ENCODE measurements around the gene AFF2.
"Not testable (repeated sequence)": the region's sequence is repeated elsewhere in the genome, so short reads cannot be mapped to it uniquely, and the experiment has no call there.

Gene AFF2

DNA sequence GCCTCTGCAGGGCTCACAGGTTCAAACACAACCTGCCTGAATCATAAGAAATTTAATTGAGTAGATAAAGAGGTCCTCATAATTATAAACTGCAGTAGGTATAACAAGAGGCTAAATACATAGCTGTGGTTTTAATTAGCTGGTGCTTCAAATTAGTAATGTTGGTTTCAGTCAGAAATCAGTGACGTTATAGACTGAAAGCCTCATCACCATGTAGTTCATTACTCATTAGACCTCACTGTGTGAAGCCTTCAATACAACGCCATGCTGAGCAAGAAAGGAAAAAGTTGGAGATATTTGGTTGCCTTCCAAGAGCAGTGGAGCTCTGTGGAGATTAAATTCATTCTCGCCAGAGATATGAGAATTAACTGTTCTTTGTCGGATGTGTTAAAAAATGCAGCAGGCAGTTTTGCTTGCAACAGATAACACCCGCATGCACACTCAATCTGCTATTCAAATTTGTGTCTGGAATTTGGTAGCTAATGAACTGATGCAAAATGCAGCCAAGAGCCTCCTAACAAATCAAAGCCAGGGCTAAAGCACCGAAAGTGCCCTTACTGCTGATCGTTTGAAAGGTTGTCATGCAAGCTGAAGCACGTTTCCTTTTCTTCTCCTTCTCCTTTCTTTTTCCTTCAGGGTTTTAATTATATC lies 148.9 kb downstream of the AFF2 start:
- no peak for DNase-seq

DNA sequence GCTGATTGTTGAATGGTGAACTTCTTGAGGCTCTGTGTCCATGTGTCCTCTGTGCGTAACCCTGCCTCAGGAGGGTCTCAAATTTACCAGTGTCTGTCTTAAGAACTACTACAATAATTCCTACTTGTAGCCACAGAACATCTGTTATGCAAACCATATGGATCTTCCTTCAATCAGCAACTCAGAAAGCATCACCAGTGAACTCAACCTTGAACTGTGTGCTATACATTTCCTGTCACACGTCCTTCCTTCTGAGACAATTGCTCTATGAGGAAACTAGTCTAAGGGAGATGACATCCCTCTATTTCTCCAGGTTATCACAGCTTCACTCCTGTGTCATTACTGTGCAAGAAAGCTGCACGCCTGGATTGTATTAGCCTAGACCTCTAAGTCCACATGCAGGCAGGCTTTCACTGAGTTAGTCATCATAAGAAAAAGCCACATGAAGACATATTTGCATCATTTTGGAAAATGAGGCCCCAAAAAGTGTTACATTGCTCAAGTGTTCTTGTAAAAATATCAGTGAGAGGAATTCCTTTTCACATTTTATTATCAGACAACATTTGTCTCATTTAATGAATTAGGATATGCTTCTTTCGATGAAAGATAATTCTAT lies 157.8 kb downstream of the AFF2 start:
- DNase-seq = no peak

DNA sequence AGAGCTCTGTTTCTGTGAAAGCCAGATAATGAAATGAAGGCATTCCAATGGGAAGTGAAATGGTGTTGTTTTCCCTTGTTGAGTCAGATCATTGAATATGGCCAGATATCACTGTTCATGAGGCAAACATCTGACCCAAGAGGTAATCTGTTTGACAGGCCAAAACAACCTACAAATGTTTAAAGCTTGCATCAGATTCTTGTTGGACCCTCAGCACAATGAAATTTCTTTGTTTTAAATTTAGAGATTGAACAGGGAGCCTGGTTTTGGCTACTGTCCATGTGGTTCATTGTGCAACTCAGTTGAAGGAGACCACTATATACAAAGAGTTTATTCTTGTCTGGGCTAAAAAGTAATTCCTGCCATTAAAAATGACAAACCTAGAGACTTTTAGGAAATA lies 159.1 kb downstream of the AFF2 start:
- no peak for DNase-seq

DNA sequence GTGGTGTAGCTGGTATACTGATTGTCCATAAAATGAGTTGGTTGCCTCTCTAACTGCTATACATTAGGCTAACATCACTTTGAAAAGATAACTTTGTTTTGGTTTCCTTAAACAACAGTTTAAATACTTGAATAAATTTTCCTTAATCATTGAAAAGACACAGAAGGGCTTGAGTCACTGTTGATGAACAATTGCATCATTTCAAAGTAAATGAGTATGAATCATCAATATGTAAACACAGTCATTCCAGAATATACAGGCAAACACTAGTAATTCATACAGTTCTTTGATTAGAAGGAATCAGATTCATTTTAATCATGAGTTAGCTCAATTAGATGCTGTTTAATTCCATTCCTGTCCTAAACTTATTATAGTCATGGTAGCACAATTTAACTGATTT lies 160.6 kb downstream of the AFF2 start:
- DNase-seq = no peak

DNA sequence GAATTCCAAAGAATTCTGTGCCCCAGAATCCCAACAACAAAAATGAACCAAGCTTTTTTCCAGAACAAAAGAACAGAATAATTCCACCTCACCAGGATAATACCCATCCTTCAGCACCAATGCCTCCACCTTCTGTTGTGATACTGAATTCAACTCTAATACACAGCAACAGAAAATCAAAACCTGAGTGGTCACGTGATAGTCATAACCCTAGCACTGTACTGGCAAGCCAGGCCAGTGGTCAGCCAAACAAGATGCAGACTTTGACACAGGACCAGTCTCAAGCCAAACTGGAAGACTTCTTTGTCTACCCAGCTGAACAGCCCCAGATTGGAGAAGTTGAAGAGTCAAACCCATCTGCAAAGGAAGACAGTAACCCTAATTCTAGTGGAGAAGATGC lies 161.6 kb downstream of the AFF2 start:
- no peak for DNase-seq

DNA sequence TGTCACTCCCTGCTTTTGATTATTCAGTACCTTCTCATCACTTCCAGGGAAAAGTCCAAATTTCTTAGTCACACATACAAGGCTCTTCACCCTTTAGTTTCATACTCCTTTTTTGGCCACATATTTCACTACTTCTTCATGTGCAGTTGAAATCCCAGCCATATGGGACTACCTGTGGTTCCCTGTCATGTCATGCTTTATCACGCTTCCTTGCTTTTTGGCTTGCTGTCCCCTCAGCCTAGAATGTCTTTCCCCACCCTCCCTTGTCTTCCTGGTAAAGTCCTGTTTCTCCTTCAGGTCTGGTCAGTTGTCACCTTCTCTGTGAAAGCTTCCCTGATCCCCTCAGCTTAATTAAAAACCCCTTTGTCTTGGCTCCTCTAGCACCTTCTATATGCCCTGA lies 163.8 kb downstream of the AFF2 start:
- no peak for DNase-seq

DNA sequence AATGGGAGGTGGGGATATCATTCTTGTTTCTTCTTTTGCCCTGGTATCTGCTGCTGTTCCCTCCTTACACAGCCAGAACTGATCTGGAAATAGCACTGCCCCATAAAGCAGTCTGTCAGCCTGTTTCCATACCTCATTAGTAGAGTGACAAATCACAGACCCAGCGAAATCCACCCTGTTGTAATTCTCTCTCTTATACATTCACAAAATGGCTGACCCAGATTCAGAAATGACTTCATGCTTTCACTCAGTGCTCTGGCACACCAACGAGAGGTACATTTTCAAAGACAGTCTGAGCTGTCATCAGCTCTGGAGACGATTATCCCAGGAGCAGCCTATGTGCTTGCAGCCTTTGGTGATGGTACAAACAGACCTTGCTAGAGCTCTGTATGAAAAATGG lies 164.6 kb downstream of the AFF2 start:
- DNase-seq = no peak

DNA sequence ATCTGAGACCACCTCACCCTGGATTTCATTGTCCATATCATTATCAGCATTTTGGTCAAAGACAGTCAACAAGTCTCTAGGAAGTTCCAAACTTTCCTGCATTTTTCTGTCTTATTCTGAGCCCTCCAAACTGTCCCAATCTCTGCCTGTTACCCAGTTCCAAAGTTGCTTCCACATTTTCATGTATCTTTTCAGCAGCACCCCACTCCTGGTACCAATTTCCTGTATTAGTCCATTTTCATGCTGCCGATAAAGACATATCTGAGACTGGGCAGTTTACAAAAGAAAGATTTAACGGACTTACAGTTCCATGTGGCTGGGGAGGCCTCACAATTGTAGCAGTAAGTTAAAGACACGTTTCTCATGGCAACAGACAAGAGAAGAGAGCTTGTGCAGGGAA lies 168.8 kb downstream of the AFF2 start:
- DNase-seq = not testable (repeated sequence)

DNA sequence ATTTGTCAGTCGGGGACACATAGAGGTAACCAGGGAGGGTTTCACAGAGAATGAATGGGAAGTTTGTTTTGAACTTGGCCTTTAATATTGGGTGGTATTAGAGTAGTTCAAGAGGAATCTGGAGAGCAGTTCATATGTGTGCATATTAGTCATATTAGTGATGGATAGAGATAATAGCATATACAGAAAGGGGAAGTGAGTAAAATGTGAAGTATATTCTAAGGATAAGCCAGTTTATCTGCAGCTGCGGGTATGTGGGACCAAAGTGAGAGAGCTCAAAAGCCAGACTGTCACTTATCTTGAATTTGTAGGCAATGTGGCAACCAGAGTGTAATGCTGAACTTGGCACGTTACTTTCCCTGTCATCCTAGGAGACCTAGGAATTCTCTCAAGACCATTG lies 169.9 kb downstream of the AFF2 start:
- no peak for DNase-seq

DNA sequence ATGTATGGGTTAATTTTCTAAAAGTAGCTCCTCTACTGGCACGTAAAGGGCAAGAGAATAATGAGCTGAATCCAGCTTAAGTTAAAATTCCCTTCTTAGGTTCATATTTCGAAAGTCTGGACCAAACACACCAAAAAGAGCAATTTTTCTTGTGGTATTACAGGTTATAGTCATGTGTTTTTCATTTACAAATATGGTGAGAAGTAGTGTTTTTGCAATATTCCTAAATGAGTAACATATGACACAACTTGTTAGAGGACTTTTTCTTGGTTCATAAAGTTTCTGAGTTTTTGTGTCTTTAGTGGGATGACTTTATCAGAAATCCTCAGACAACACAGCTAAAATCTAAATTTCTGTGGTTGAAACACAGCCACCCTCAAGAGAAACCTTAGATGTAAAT lies 172.1 kb downstream of the AFF2 start:
- no peak for DNase-seq

DNA sequence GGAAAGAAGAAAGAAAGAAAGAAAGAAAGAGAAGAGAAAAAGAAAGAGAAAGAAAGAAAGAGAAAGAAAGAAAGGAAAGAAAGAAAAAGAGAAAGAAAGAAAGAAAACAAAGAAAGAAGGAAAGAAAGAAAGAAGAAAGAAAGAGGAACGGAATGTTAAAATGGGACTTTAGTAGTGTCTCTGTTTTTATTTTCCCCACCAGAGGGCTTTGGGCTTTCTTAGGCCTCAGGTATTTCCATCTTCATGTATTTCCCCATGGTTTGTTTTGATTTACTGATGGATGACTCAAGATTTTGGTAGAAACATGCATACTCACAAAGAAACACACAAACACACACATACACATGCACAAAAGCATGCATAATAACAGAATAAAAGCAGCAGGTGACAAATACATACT lies 181.2 kb downstream of the AFF2 start:
- DNase-seq = no peak

DNA sequence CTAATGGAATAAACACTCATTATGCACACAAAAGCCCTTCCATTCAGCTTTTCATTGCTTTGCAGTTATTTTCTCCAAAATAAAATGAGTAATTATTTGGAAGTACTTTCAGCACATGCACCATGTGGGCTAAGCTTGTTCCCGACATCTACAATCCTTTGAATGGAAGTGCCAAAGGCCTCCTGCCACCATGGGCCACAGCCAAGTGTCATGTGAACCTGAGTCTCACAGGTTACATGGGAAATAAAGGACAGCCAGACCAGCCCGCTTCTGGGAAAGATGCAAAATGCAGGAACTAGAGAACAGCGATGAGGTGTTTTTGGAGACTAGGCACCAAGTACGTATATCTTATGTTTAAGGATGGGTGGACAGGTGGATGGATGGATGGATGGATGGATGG lies 181.8 kb downstream of the AFF2 start:
- no peak for DNase-seq

DNA sequence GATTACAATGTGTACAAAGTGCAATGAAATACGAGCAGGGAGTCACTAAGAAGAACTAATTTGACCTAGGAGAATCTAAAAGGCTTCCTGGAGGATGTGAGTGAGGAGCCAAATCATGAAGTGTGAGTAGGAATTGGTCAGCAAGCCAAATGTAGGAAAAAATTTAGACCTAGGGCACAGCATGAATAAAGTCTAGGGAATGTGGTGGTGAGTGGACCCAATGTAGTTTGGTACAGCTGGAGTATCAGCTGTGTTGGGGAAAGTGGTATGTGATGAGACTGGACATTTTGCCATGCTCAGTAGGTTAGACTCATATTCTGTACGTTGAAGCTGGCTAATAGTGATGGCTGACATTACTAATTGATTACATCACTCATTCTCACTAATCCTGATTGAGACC lies 191.0 kb downstream of the AFF2 start:
- DNase-seq = no peak

DNA sequence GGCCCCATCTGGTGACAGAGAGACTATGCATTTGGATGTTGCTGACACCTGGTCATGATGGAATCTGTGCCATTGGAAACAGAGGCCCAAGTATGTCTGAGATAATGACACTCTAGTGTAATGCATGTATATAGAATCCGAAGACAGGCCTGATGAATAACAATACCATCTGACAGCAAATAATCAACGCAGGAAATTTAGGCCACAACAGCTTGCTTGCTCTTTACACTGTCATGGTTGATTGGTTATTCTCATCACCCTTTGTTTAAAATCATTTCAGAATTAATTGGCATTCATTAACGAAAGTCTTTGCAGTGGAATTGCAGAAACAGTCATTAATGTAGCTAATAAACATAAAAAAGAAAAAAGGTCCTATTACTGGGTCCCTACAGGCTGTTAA lies 194.8 kb downstream of the AFF2 start:
- no peak for DNase-seq

DNA sequence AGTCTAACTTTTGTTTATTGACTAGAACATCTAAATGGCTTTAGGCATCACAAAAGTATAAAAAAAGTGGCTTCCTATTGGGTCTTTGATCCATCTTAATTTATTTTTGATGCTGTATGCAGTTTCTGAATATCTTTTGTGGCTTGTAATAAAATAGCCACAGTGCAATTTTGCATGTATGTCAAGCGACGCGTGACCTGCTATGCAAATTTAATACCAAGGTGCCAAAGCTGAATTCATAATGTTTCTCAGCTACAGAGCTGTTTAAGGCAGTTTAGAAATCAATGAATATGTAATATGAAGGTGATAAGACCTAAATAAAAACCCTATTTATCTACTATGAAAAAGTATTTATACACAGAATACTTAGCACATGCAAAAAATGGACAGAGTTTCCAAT lies 197.8 kb downstream of the AFF2 start:
- peak; percentile 62 for DNase-seq

DNA sequence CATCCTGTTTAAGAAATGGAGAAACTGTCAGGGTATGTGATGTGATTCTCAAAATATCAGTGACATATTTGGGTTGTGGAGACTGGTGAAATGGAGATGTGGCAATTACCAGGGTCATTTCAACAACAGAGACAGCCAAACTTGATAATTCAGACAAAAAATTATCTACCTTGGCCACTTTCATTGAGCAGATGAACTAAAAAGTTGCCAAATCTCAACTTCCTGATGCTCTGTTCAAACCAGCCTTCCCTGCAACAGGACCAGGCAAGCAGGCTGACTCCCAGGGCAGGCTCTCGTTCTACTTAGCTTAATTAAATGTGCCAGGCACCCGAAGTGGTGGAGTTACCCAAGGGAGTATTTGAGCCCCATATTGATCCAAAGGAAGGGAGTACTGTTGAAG lies 199.6 kb downstream of the AFF2 start:
- no peak for DNase-seq

DNA sequence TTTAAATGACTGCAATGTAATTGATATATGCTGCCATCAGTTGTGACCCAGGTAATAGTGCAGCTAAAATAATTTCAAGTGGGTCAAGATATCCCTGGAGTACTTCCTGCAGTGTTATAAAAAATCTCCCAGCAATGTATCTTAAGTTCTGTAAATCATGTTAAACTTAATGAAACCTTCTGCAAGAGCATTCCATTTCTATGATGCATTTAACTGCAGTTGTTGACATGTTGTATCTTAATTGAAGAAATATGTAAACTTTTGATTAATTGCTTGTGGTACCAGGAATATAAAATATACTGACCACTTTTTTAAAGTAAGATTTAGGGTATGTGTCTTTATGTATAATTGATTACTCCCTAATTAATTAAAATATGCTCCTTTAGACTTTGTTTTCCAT lies 213.6 kb downstream of the AFF2 start:
- DNase-seq = no peak

DNA sequence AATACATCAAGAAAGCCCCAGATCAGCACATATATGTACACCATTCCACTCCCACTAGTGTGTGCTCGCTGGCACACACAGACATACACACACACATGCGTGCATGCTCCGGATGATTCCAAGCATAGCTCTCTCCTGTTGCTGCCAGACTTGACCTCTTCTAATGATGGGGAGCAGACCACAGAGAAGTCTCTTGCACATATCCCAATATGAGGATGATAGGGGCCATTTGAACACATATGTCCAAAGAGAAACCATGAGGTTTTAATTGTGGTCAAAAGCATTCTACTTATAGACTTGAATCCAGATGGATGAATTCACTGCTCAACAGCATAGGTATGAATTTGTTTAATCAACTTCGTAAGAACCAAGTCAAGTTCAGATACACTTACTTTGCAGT lies 214.9 kb downstream of the AFF2 start:
- no peak for DNase-seq

DNA sequence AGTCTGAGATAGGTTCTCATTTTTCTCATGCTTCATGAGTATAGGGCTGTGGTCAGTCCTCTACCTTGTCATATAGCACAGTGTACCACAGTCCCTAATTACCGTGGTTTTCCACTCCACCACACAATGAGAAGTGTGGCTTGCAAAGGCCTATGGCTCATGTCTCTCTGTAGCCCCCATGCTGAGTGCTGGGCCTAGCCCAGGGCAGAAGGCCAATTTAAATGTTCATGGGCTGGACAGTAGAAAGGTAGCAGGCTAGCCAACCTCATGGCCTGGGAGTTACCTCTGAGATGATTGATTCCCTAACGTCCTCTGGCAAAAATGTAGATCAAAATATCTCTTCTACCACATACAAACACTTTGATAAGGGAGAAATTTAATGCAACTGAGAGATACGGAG lies 222.5 kb downstream of the AFF2 start:
- DNase-seq = no peak

DNA sequence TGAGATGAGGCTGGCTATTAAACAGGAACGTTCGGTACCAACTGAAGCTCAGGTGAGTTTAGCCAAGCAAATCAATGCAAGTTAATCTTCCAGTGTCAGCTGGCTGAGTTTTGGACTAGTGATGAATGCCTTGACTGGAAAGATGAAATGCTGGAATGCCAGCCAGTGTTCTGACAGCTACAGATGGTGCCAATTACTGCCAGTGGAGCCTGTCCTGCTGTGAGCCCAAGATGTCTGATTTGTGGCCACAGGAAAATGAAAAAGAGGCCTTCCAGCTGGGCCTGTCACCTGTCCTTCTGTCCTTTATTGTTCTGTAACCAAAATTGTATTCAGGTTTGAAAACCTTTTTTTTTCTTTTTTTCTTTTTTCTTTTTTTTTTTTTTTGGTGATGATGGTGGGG lies 223.1 kb downstream of the AFF2 start:
- DNase-seq = no peak

DNA sequence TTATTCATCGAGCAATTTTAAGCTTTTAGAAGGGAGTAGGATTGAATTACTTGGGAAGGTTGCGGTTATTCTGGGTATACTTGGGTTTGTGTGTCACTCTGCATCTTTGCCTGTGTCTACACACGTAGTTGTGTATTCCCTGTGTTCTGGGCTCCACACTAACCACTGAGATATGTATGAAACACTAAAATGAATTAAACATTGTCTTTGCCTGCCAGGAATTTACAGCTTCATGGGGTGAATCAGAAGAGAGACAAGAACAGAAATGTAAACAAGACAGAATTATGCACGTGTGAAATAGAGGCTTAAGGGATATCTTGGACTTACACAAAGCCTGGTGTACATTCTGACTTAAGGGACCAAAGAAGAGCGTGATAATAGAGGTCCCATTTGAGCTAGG lies 228.5 kb downstream of the AFF2 start:
- DNase-seq = no peak

DNA sequence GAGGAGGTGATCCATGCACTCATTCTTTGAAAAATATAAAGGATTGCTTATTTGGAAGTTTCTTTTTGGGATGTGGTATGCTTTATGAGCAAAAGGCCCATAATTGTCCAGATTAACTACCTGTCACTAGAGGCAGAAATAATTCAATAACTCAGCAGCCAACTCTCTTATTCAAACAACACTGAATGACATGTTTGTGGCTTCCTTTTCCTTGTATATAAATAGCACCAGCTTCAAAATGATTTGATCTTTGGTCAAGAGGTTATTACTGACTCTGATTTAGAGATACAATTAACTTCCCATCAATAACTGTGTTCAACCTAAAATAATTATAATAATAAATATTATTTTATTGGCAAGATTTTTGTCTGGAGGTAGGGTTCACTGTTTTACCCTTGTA lies 232.3 kb downstream of the AFF2 start:
- DNase-seq = no peak

DNA sequence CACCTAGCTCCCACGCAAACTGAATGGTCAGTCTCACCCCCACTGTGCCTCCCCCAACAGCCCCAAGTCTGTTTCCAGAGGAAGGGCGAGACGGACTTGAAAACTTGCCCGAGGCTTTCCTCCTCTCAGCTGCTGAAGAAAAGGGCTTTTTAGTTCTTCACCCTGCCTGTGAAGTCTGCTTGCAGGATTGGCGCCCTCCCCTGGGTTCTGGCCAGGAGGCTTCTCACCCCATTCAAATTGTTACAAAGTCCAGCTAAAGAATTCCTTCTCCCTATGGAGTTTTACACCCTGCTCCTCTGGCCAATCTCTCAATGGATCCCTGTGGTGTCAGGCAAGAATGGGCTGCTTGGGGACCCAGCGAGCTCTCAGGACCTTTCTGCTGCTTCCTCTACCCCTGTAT lies 241.0 kb downstream of the AFF2 start:
- DNase-seq = no peak

DNA sequence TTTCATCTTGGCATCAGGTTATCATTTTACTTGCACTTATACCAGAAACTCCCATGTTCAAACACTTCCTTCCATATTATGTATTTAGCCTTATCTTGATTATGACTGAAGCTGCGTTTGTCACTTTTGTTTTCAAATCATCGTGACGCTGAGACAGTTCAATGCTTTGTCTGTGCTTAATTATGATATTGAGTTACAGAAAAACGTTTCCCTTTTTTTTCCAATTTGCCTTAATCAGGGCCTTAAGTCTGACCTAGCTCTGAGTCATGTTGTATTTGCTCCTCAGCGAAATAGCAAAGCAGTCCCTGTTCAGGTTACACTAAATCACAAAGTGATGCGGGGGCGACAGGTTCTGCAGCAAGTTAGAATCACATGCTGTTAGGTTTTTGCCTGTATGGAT lies 254.7 kb downstream of the AFF2 start:
- no peak for DNase-seq

DNA sequence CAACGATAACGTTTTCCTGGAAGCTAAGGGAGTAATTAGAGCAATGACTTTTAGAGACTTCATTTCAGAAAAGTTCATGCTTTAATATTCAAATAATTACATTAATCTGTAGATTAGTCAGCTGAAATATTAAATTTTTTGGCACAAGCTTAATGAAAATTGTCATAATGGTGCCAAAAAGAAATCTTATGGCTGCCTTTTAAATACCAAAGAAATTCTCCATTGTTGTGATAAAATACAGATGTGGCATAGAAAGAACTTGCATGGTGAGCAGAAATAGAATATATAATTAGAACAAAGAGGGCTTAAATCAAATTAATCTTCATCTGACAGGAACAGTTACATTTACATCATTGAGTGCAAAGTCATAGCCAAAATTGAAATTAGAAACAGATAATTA lies 263.5 kb downstream of the AFF2 start:
- DNase-seq = no peak

DNA sequence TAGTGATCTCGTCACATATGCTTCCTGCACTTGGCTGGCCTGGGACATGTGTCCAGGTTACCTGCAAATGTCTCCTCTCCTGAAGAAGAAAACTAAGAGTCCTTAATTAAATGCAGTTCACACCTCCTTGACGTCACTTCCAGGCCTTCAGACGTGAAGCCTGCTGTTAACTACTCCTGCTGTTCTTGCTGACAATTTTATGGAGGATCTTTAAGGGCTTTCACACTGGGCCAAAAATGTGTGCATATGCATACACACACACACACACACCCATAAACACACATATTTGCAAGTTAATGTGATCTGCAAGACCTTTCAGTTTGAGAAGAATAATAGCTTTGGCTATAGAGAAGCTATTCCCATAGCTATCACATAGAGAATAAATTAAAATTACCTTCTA lies 267.9 kb downstream of the AFF2 start:
- no peak for DNase-seq
